ENCODE measurements around the gene KRTAP26-1.

GRCh38 chr21:30340714-30341573, 20.8 kb upstream of the KRTAP26-1 start:
- TF ChIP-seq CTCF (IDR thresholded peaks at IDR 0.05): no peak
- TF ChIP-seq POLR2A (IDR thresholded peaks at IDR 0.05): no peak

Measured in lower leg skin (tissue), 3 donors.